ENCODE results near the gene LIPA. TPM values are rescaled to one million over a fixed set of nuclear protein-coding genes. Genes with fewer than 3 reads are reported as not detected.

LIPA gene
- total and polyA plus RNA-seq, 7 donors = 7.6 to 14.2 (median 10.3) TPM

GRCh38 chr10:89273680-89274079 is 22.1 kb upstream of the LIPA start:
- peaks cover 26% of the 10 kb centered on the region for H3K4me1 ChIP-seq
- TF ChIP-seq, protein P1, sequence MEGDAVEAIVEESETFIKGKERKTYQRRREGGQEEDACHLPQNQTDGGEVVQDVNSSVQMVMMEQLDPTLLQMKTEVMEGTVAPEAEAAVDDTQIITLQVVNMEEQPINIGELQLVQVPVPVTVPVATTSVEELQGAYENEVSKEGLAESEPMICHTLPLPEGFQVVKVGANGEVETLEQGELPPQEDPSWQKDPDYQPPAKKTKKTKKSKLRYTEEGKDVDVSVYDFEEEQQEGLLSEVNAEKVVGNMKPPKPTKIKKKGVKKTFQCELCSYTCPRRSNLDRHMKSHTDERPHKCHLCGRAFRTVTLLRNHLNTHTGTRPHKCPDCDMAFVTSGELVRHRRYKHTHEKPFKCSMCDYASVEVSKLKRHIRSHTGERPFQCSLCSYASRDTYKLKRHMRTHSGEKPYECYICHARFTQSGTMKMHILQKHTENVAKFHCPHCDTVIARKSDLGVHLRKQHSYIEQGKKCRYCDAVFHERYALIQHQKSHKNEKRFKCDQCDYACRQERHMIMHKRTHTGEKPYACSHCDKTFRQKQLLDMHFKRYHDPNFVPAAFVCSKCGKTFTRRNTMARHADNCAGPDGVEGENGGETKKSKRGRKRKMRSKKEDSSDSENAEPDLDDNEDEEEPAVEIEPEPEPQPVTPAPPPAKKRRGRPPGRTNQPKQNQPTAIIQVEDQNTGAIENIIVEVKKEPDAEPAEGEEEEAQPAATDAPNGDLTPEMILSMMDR (IDR thresholded peaks at IDR 0.05) = no peak
- intact Hi-C loops (cut with DNase I) = no loop called here

DNA sequence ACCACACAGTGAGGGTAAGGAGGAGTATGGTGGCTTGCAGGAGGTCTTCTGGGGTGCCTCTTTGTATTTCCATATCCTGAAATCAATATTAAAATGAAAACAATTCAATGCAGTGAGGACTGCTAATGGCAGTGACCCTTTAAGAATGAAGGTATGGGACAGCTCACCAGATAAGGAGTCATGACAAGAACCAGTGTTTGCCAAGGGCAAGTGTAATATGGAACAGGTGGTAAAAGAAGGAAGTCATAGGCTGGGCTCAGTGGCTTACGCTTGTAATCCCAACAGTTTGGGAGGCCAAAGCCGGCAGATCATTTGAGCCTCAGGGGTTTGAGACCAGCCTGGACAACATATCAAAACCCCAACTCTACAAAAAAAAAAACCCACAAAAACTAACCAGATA is 20.0 kb upstream of the LIPA start:
- Histone ChIP-seq H3K36me3 (ENCODE audit: insufficient read depth in 1 of 2, low read depth in 1 of 2) (no peaks in the 10 kb centered on the region), H3K9me3 (no peaks in the 10 kb centered on the region), H3K27ac (no peak overlapping the region), H3K27me3 (ENCODE audit: insufficient read depth in 3 of 3, low read length in 2 of 3) (no peaks in the 10 kb centered on the region), H3K4me1 (peaks cover 13% of the 10 kb centered on the region), H3K4me3 (no peak overlapping the region)
- DNase-seq = no peak
- TF ChIP-seq, protein P1 (IDR thresholded peaks at IDR 0.05) = no peak
- intact Hi-C loops (cut with DNase I) = no loop called here
- no peak for ATAC-seq
- WGBS, 3 donors = 88 to 90% (median 88%) methylated on average over 2 of the region's 2 CpGs

More at GRCh38 chr10:89273680-89274079, 22.1 kb upstream of the LIPA start:
- no peak overlapping the region for H3K27ac ChIP-seq
- no peaks in the 10 kb centered on the region for H3K27me3 ChIP-seq (ENCODE audit: insufficient read depth in 3 of 3, low read length in 2 of 3)
- no peak for ATAC-seq
- no peaks in the 10 kb centered on the region for H3K9me3 ChIP-seq
- H3K36me3 ChIP-seq (ENCODE audit: insufficient read depth in 1 of 2, low read depth in 1 of 2) = no peaks in the 10 kb centered on the region
- 70 to 97% (median 88%) methylated on average over 2 of the region's 2 CpGs for WGBS, 3 donors
- no peak for DNase-seq
- no peak overlapping the region for H3K4me3 ChIP-seq

- peaks cover 1% of the 10 kb centered on the region for H3K4me1 ChIP-seq
- intact Hi-C loops (cut with DNase I) = no loop called here
Measured at GRCh38 chr10:89270153-89270483, 18.5 kb upstream of the LIPA start.

DNA sequence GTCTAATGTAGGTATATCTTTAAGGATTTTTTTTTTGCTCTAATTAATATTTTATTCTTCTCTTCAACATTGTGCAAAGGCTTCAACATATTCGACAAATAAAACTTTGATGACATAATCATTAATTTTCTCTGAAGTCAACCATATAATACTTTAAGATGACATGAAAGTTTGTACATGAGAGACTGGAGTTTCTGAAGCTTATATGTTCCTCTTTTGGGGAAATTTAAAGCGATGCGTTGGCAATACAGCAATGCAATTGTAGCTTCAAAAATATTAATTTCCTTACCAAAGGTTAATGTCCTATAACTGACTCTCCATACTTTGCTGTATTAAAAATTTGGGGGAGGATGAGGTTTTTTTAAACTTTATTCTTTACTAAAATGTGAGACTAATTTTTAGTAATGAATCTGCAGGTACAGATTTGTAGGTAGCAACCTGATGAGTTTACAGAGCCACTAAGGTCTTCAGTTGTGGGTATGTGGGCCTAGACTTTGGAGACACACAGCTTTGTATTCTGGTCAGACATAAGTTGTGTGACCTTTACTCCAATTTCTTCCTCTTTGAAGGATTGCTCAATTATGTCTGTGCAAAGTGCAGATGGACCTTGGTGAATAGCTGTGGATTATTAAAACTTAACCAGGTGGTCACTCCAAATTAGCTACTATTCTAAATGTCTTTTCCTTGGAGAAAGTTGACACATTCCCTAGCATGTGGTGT is 18.0 kb upstream of the LIPA start:
- no peaks in the 10 kb centered on the region for H3K27me3 ChIP-seq (ENCODE audit: insufficient read depth in 3 of 3, low read length in 2 of 3)
- DNase-seq = no peak
- H3K27ac ChIP-seq = no peak overlapping the region
- ATAC-seq = no peak
- intact Hi-C loops (cut with DNase I) = no loop called here
- H3K4me3 ChIP-seq = no peak overlapping the region
- WGBS, 3 donors = 85 to 91% (median 86%) methylated on average over 3 of the region's 3 CpGs
- TF ChIP-seq, protein P1 (IDR thresholded peaks at IDR 0.05) = no peak
- H3K4me1 ChIP-seq = no peaks in the 10 kb centered on the region
- H3K9me3 ChIP-seq = no peaks in the 10 kb centered on the region
- no peaks in the 10 kb centered on the region for H3K36me3 ChIP-seq (ENCODE audit: insufficient read depth in 1 of 2, low read depth in 1 of 2)

More at GRCh38 chr10:89270153-89270483, 18.5 kb upstream of the LIPA start:
- TF ChIP-seq, protein P1 (IDR thresholded peaks at IDR 0.05) = no peak
- DNase-seq (no peak), ATAC-seq (no peak)
- no peaks in the 10 kb centered on the region for H3K36me3 ChIP-seq (ENCODE audit: insufficient read depth in 1 of 2, low read depth in 1 of 2)
- no peak overlapping the region for H3K27ac ChIP-seq
- H3K27me3 ChIP-seq (ENCODE audit: insufficient read depth in 3 of 3, low read length in 2 of 3) = no peaks in the 10 kb centered on the region
- no peaks in the 10 kb centered on the region for H3K9me3 ChIP-seq
- no peak overlapping the region for H3K4me3 ChIP-seq
